HG03342 (cell line): ENCODE data around the gene GLUD1.
"Not testable (repeated sequence)": the region's sequence is repeated elsewhere in the genome, so short reads cannot be mapped to it uniquely, and the experiment has no call there.

Experiments
- ATAC-seq: cut with Tn5 transposase; IDR thresholded peaks from one replicate; pipeline ENCODE4 v1.9.1; 2021; ENCODE audit warnings: mild to moderate bottlenecking, moderate library complexity; ENCODE audit not compliant: unreplicated experiment

GLUD1 gene

GRCh38 chr10:87053577-87054181, 41.0 kb downstream of the GLUD1 start:
- ATAC-seq: no peak

DNA sequence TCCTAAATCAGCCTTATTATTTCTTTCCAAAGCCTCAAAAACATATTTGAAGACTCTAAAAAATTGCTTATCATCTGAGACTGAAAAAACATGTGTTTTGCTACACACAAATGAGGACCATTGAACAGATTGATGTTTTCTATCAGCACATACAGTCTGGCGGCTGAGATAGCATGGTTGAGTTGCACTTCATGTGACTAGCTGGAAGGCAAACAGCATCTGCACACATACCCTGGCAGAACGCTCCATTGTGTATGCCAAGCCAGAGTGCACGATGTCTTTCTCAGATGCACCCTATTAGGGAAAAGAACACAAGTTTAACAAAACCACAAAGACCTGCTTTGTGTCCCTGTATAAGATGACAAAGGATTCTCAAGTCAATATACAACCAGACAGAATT, 41.5 kb downstream of the GLUD1 start:
- ATAC-seq: no peak

DNA sequence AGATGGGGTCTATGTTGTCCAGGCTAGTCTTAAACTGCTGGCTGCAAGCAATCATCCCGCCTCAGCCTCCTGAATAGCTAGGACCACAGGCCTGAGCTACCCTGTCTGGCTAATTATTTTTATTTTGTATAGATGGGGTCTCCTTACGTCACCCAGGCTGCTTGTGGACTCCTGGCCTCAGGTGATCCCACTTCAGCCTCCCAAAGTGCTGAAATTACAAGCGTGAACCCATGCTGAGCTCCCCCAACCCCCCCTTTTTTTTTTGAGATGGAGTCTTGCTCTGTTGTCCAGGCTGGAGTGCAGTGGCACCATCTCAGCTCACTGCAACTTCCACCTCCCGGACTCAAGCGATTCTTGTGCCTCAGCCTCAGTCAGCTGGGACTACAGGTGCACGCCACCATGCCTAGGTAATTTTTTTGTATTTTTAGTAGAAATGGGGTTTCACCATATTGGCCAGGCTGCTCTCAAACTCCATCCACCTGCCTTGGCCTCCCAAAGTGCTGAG, 49.2 kb downstream of the GLUD1 start:
- ATAC-seq: no peak

GRCh38 chr10:87043579-87043978, 51.1 kb downstream of the GLUD1 start:
- not testable (repeated sequence) for ATAC-seq

DNA sequence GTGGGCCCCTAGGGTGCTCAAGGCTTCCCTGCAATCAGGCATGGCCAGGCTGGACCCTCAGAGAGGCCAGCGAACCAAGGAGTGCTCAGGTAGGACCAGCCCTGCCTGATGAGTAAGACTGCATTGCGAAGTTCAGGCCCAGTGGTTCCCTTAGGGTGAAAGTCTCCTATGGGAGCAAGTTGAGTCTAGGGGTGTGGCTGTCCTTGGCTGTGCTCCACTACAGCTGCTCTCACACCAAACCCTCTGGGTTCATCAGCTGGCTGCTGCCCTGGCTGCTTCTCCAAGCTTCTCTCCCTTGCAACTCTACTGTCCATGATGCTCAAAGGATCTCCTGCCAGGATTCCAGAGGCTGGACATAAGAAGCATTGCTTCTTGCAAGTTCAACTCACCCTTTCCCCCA, 55.9 kb downstream of the GLUD1 start:
- ATAC-seq: no peak

DNA sequence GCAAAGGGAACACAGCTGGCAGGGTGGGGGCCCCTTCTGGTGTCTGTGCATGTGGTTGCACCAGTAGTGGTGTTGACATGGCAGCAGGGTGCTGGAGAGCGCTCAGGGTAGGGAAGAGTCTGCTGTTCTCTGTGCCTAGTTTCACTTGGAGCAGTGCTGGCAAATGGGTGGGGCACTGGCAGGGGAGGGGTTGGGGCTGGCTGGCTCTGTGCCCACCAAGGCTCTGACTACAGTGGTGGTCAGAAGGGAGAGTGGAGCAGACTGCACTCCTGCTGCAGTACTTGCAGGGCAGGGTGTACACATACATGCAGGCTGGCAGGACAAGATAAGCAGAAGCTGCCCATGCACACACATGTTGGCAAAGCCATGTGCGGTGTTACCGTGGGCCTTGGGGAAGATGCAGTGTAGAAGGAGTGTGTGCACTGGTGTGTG, 56.3 kb downstream of the GLUD1 start:
- ATAC-seq: no peak

DNA sequence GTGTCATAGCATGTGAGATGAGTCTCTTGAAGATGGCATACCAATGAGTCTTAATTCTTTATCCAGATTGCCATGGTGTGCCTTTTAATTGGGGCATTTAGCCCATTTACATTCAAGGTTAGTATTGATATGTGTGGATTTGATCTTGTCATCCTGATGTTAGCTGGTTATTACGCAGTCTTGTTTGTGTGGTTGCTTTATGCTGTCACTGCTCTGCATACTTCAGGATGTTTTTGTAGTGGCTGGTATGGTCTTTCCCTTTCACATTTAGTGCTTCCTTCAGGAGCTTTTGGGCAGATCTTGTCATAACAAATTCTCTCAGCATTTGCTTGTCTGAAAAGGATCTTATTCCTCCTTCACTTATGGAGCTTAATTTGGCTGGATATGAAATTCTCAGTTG, 58.0 kb downstream of the GLUD1 start:
- ATAC-seq: no peak

- no peak for ATAC-seq
Observed at GRCh38 chr10:87030912-87031635, 63.6 kb downstream of the GLUD1 start.

GRCh38 chr10:87030419-87030818, 64.2 kb downstream of the GLUD1 start:
- ATAC-seq: not testable (repeated sequence)

DNA sequence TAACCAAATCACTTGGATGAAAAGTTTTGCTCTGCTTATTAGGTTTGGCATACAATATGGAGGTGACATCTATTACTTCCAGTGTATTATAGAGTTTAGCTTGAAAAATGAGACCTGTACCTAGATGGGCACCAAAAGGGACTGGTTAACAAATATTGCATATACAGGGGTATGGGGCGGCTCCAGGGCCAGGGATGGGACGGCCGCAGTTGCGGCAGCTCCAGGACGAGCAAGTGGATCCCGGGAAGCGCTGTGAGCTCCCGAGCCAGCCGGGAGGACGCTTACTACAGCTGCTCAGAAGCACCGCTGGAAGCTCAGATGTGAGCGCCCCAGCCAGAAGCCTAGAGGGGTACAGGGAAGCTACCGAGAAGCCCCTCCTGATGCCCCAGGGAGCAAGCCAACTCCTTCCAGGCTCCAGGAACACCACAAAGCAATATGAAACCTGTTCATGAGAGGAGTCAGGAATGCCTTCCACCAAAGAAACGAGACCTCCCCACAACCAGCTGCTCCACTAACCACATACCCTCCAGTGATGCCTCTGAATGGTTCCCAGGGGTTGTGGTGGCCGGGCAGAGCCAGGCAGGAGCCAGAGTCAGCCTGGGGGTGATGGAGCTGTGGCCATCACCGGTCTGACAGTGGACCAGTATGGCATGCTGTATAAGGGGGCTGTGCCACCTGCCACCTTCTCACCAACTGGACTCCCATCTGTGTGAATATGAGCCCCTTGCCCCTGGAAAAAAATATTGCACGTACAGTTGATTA, 67.7 kb downstream of the GLUD1 start:
- ATAC-seq: not testable (repeated sequence)

DNA sequence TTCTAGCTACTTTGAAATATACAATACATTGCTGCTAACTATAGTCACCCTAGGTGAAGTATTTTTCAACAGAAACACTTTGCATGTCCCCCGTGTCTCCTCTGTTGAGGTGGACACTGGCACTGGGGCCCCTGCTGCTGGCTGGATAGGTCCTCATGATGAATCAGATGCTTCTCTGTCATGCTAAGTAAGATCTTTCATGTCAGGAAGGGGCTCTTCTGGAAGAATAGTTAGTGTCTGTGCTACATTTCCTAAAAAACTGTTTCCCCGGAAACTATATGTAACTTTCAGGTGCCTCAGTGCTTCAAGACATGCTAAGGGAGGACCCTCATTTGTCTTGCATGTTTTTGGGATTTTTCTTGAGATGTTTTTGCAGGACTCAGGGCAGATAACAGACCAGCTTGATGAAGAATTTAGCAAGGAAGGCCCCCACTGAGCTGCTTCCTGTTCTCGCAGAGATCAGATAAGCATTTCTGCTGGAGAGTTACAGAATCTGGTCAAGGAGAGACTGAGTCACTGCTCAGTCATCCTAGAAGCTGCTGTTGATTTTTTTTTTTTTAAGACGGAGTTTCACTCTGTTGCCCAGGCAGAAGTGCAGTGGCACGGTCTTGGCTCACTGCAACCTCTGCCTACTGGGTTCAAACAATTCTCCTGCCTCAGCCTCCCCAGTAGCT, 69.2 kb downstream of the GLUD1 start:
- ATAC-seq: not testable (repeated sequence)

DNA sequence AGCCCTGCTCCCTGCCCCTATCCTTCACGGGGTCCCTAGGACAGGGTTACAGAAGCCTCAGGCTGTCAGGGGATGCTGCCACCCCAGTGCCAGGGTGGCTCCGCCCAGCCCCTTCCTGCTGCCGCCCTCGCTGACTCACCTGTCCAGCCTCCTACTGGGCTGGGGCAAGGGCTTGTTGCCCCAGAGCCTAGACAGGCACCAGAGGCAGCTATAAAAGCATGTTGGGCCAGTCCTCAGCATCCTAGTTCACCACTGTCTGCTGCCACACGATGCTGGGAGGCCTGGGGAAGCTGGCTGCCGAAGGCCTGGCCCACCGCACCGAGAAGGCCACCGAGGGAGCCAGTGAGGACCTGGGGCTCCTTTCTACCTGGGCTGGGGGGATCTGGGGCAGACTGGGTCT, 74.6 kb downstream of the GLUD1 start, which contains the start of gene FAM25A:
TSS of gene FAM25A (plus strand) at position 239 of the 400 bp plus-strand sequence. CDS start at position 270, 31 bp downstream.
- ATAC-seq: not testable (repeated sequence)

DNA sequence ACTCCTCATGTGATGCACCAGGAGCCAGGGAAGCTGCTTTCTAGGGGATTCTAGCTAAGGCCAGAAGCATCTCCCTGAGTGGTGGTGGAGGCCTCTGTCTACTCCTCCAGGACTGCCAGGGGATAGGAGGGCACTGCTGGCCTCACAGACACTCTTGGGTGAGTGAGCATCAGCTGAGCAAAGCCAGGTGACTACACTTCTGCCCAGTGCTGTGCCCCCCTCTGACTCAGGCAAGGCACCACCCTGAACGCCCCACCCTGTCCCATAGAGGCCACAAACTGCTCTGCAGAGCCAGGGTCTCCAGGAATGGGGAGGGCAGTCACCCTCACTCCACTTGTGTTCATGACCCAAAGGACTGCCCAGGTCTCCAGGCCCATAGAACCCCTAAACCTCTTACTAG, 75.1 kb downstream of the GLUD1 start:
- not testable (repeated sequence) for ATAC-seq

- ATAC-seq: not testable (repeated sequence)
Observed at GRCh38 chr10:87019066-87019465, 75.6 kb downstream of the GLUD1 start.

- ATAC-seq: not testable (repeated sequence)
Observed at GRCh38 chr10:87018127-87018526, 76.5 kb downstream of the GLUD1 start.

- ATAC-seq: not testable (repeated sequence)
Observed at GRCh38 chr10:87014986-87015716, 79.5 kb downstream of the GLUD1 start.

DNA sequence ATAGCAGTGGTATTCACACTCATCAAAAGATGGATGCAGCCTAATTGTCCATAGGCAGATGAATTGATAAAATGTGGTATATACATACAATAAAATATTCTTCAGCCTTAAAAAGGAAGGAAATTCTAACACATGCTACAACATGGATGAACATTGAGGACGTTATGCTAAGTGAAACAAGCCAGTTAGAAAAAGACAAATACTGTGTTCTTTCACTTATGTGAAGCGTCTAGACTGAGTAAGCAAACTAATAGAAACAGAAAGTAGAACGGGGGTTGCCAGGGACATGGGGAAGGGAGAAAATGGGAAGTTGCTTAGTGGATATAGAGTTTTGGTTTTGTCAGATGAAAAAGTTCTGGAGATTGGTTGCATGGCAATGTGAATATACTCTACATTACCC, 81.1 kb downstream of the GLUD1 start:
- not testable (repeated sequence) for ATAC-seq

DNA sequence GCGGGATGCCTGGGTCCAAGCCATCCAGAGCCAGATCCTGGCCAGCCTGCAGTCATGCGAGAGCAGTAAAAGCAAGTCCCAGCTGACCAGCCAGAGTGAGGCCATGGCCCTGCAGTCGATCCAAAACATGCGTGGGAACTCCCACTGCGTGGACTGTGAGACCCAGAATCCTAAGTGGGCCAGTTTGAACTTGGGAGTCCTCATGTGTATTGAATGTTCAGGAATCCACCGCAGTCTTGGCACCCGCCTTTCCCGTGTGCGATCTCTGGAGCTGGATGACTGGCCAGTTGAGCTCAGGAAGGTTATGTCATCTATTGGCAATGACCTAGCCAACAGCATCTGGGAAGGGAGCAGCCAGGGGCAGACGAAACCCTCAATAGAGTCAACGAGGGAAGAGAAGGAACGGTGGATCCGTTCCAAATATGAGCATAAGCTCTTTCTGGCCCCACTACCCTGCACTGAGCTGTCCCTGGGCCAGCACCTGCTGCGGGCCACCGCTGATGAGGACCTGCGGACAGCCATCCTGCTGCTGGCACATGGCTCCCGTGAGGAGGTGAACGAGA, 85.4 kb downstream of the GLUD1 start:
- not testable (repeated sequence) for ATAC-seq

DNA sequence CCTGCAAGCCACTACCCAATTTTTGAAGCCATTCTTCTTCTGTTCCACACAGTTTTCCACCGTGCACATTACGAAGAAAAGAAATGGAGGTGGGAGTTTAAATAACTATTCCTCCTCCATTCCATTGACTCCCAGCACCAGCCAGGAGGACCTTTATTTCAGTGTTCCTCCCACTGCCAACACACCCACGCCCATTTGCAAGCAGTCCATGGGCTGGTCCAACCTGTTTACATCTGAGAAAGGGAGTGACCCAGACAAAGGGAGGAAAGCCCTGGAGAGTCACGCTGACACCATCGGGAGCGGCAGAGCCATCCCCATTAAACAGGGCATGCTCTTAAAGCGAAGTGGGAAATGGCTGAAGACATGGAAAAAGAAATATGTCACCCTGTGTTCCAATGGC, 86.3 kb downstream of the GLUD1 start:
- ATAC-seq: not testable (repeated sequence)

- not testable (repeated sequence) for ATAC-seq
Observed at GRCh38 chr10:87007674-87008073, 87.0 kb downstream of the GLUD1 start.
